PC-9 (cell line): ENCODE results near the gene OBSCN. TPM values are rescaled to one million over a fixed set of nuclear protein-coding genes. Genes with fewer than 3 reads are reported as not detected.

ENCODE experiments used
- Bru-seq: library from RNA; stranded (reverse); fragments of 400-500 nt; gene quantifications from one replicate; lab custom pipeline; 2021; lab: Mats Ljungman, UMichigan
- BruChase-seq, 2 experiments: library from RNA; stranded (reverse); fragments of 400-500 nt; gene quantifications; one replicate each; lab custom pipeline; 2021; lab: Mats Ljungman, UMichigan
- BruUV-seq: library from RNA; stranded (reverse); fragments of 400-500 nt; replicated peaks from 2 replicates; lab custom pipeline; 2021; lab: Mats Ljungman, UMichigan
- CTCF ChIA-PET: fragments of 300-600 bp; sonication (Branson Sonifier 250); formaldehyde crosslinking; loops from one replicate; lab custom pipeline; 2022; ENCODE audit warnings: antibody characterized with exemption; lab: Charles Lee
- POLR2A ChIA-PET: fragments of 300-600 bp; sonication (Branson Sonifier 250); formaldehyde crosslinking; loops from one replicate; lab custom pipeline; 2022; ENCODE audit warnings: antibody characterized with exemption; ENCODE audit not compliant: unreplicated experiment; lab: Charles Lee
- DNase-seq, 2 experiments: peaks; one replicate each; pipeline versions ENCODE4 v3.0.0 to v3.0.0-alpha.2; 2015 to 2022; ENCODE audit warnings: mixed read lengths in 1 of 2
- H2AFZ ChIP-seq: fragments of 200-600 bp; sonication (generic); 2 replicates; pipeline ENCODE4 v1.8.1; 2017; ENCODE audit warnings: antibody characterized with exemption
- H3F3A ChIP-seq: fragments of 200-600 bp; sonication (generic); 2 replicates; pipeline ENCODE4 v1.8.1; 2017; ENCODE audit warnings: antibody characterized with exemption, mild to moderate bottlenecking, low read depth; ENCODE audit not compliant: insufficient read depth
- H3K27ac ChIP-seq: fragments of 200-600 bp; sonication (generic); 2 replicates; pipeline ENCODE4 v1.6.1; 2016; ENCODE audit warnings: mixed run types
- H3K27me3 ChIP-seq: fragments of 200-600 bp; sonication (generic); 2 replicates; pipeline ENCODE4 v1.6.1; 2016; ENCODE audit warnings: low read depth, mixed run types; ENCODE audit not compliant: insufficient read depth
- H3K36me3 ChIP-seq: fragments of 200-600 bp; sonication (generic); 2 replicates; pipeline ENCODE4 v1.6.1; 2016; ENCODE audit warnings: low read depth, mixed run types
- H3K4me1 ChIP-seq: fragments of 200-600 bp; sonication (generic); replicated peaks from 2 replicates; pipeline ENCODE4 v1.6.1; 2016; ENCODE audit warnings: mixed run types; ENCODE audit not compliant: insufficient read depth
- H3K4me2 ChIP-seq: fragments of 200-600 bp; sonication (generic); 2 replicates; pipeline ENCODE4 v1.6.1; 2017; ENCODE audit warnings: mixed run types
- H3K4me3 ChIP-seq: fragments of 200-600 bp; sonication (generic); 2 replicates; pipeline ENCODE4 v1.6.1; 2016; ENCODE audit warnings: mixed run types
- H3K79me2 ChIP-seq: fragments of 200-600 bp; sonication (generic); 2 replicates; pipeline ENCODE4 v1.6.1; 2017; ENCODE audit warnings: low read depth, mixed run types
- H3K9me2 ChIP-seq: fragments of 200-600 bp; sonication (generic); 2 replicates; pipeline ENCODE4 v1.8.1; 2017; ENCODE audit warnings: mild to moderate bottlenecking; ENCODE audit not compliant: insufficient read depth
- H3K9me3 ChIP-seq: fragments of 200-600 bp; sonication (generic); 2 replicates; pipeline ENCODE4 v1.8.1; 2016; ENCODE audit warnings: low read depth; ENCODE audit not compliant: insufficient read depth
- H4K20me1 ChIP-seq: fragments of 200-600 bp; sonication (generic); 2 replicates; pipeline ENCODE4 v1.8.1; 2017; ENCODE audit not compliant: insufficient read depth
- EZH2 ChIP-seq: fragments of 200-600 bp; sonication (generic); IDR thresholded peaks from 2 replicates; pipeline ENCODE4 v1.8.0; 2017; ENCODE audit warnings: antibody characterized with exemption, low read depth
- intact Hi-C: fragments of 100-400 bp; cut with micrococcal nuclease; formaldehyde crosslinking; loops from one replicate; pipeline ENCODE4 v1.10.0; 2022; ENCODE audit not compliant: unreplicated experiment
- long read RNA-seq: library from polyadenylated mRNA; stranded (forward); transcript quantifications from one replicate; pipeline ENCODE4 v2.0.0, GENCODE V29; 2022
- total RNA-seq: library from RNA; stranded (reverse); gene quantifications from 2 replicates; pipeline ENCODE4 v1.2.3, GENCODE V29; 2021
- TF ChIP-seq, protein P1 (sequence below): fragments of 200-600 bp; sonication (generic); conservative IDR thresholded peaks from 2 replicates; pipeline ENCODE4 v1.6.1; 2017; ENCODE audit warnings: mixed run types, antibody characterized with exemption, mild to moderate bottlenecking, moderate library complexity

Gene OBSCN, protein sequence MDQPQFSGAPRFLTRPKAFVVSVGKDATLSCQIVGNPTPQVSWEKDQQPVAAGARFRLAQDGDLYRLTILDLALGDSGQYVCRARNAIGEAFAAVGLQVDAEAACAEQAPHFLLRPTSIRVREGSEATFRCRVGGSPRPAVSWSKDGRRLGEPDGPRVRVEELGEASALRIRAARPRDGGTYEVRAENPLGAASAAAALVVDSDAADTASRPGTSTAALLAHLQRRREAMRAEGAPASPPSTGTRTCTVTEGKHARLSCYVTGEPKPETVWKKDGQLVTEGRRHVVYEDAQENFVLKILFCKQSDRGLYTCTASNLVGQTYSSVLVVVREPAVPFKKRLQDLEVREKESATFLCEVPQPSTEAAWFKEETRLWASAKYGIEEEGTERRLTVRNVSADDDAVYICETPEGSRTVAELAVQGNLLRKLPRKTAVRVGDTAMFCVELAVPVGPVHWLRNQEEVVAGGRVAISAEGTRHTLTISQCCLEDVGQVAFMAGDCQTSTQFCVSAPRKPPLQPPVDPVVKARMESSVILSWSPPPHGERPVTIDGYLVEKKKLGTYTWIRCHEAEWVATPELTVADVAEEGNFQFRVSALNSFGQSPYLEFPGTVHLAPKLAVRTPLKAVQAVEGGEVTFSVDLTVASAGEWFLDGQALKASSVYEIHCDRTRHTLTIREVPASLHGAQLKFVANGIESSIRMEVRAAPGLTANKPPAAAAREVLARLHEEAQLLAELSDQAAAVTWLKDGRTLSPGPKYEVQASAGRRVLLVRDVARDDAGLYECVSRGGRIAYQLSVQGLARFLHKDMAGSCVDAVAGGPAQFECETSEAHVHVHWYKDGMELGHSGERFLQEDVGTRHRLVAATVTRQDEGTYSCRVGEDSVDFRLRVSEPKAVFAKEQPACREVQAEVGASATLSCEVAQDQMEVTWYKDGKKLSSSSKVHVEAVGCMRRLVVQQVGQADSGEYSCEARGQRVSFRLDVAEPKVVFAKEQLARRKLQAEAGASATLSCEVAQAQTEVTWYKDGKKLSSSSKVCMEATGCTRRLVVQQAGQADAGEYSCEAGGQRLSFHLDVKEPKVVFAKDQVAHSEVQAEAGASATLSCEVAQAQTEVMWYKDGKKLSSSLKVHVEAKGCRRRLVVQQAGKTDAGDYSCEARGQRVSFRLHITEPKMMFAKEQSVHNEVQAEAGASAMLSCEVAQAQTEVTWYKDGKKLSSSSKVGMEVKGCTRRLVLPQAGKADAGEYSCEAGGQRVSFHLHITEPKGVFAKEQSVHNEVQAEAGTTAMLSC (N-terminal part only)
- total RNA-seq (62.9 and 91.7 TPM in 2 replicates), Bru-seq, nascent RNA (percentile 57 among the genes with signal in this experiment), BruChase-seq, experiment 1, labeled RNA remaining after a 2-hour chase (percentile 68 among the genes with signal in this experiment), BruChase-seq, experiment 2, labeled RNA remaining after a 6-hour chase (percentile 66 among the genes with signal in this experiment)
- long read RNA-seq, partial matches to known transcripts: 8 of 15 reads
- long read RNA-seq, other reads (novel, unspliced or antisense): 7 of 15 reads

DNA sequence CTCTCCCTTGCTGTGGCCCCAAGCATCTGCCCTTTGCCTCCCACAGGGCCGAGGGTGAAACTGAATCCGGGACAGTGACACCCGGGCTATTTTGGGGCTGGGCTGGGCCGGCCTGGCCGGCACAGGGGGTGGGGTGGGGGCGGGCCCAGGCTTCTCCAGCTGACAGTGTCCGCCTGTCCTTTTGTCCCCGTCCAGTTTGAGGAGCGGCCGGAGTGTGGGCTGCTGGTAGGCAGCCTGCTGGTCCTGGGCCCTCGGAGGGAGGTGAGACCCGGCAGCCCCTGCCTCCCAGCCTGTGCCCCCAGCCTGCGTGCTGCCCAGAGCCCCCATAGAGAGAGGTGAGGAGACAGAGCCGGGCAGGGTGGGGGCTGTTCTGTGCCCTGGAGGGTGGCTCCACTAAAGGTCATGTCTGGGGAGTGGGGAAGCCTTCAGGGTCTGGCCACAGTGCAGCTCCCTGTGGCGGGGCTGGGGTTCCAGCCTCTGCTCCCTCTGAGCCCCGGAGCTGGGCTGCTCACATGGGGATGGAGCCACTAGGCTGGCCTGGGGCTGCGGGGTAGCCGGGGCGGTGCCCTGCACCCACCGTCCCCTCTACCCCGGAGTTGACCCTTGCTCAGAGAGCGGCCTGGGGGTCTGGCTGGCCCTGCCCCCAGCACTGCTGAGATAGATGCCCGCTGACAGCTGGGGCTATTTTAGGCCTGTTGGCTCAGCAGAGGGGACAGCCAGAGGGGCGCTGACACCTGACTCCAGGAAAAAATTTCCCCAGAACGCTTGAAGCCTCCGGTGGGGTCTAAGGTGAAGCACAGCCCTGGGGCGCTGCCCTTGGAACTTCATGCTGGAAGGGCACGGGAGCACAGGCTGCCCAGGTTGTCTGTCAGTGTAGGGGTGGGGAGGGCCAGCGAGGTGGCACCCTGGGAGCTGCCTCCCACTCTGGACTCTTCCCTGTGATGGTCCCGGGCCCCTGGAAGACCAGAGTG is at the start of gene OBSCN:
OBSCN (plus strand) TSS at position 194 of the 971 bp plus-strand sequence. CDS start 3,740 bp downstream, outside the sequence.
- POLR2A ChIA-PET: no interaction called here
- no peak within 1 kb of the TSS for H3K4me2 ChIP-seq

GRCh38 chr1:228158151-228159007 is 49.5 kb upstream of the OBSCN start:
- Histone ChIP-seq H3F3A (no peaks in the 10 kb centered on the region; the same call in 1 of the 2 replicates), H3K4me3 (no peak overlapping the region), H3K4me2 (no peak overlapping the region), H3K9me3 (no peaks in the 10 kb centered on the region), H3K79me2 (no peaks in the 10 kb centered on the region), H3K4me1 (no peaks in the 10 kb centered on the region), H4K20me1 (no peaks in the 10 kb centered on the region), H3K36me3 (no peaks in the 10 kb centered on the region), H2AFZ (no peak overlapping the region), H3K9me2 (no peaks in the 10 kb centered on the region), H3K27me3 (no peaks in the 10 kb centered on the region), H3K27ac (no peak overlapping the region)
- ChIA-PET POLR2A (interaction anchor here (0.5 kb wide), 1 partner anchor 7 kb away, joined by 3 read pairs; the partner anchor contains the start of gene IBA57), CTCF (interaction anchor here (1.0 kb wide), 1 partner anchor 159 kb away, joined by 4 read pairs; no protein-coding TSS in a partner anchor)
- no TSS peak for BruUV-seq
- DNase-seq: no peak
- TF ChIP-seq EZH2: no peak
- TF ChIP-seq, protein P1, sequence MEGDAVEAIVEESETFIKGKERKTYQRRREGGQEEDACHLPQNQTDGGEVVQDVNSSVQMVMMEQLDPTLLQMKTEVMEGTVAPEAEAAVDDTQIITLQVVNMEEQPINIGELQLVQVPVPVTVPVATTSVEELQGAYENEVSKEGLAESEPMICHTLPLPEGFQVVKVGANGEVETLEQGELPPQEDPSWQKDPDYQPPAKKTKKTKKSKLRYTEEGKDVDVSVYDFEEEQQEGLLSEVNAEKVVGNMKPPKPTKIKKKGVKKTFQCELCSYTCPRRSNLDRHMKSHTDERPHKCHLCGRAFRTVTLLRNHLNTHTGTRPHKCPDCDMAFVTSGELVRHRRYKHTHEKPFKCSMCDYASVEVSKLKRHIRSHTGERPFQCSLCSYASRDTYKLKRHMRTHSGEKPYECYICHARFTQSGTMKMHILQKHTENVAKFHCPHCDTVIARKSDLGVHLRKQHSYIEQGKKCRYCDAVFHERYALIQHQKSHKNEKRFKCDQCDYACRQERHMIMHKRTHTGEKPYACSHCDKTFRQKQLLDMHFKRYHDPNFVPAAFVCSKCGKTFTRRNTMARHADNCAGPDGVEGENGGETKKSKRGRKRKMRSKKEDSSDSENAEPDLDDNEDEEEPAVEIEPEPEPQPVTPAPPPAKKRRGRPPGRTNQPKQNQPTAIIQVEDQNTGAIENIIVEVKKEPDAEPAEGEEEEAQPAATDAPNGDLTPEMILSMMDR: no peak
- intact Hi-C loops: no loop called here

More for the DNA sequence above, at the start of gene OBSCN:
- Histone ChIP-seq H3K27me3 (no peaks in the 10 kb centered on the region), H3K9me3 (no peaks in the 10 kb centered on the region), H3K9me2 (no peaks in the 10 kb centered on the region), H3K27ac (no peak within 1 kb of the TSS), H3K4me1 (peaks cover 9% of the 10 kb centered on the region), H3K4me3 (no peak within 1 kb of the TSS), H3F3A (peaks cover 10% of the 10 kb centered on the region), H4K20me1 (no peaks in the 10 kb centered on the region), H3K36me3 (no peaks in the 10 kb centered on the region), H3K79me2 (no peaks in the 10 kb centered on the region), H2AFZ (no peak within 1 kb of the TSS)
- CTCF ChIA-PET: no interaction called here
- DNase-seq: no peak
- intact Hi-C loops: no loop called here
- no peak for TF ChIP-seq EZH2
- TF ChIP-seq, protein P1: no peak
- BruUV-seq: no TSS peak
